Measurements from ENCODE around the gene PACRGL. TPM values are rescaled to one million over a fixed set of nuclear protein-coding genes. Genes with fewer than 3 reads are reported as not detected.

Gene PACRGL
- total and polyA plus RNA-seq, 2 donors (not counting 1 experiment from before 2014, with no cell fraction given): 22.1 to 23.3 TPM

DNA sequence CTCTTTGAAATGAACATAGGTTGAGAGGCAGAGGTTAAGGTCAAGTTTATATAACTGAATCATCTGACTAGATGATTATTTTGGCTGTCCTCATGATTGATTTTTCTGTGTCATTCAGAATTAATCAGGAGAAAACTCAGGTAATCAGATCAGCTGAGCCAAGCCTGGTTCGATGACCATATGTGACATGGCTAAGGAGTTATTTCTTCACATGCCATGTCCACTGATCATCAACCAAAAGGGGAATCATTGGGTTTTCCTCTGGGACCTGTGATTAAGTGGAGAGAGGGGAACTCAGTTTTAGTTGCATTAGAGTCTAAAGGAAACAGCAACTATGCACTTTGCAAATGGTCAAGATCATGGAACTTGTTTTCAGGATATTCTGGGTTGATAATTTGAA, 20.3 kb upstream of the PACRGL start:
- Histone ChIP-seq H3K27ac (ENCODE audit: insufficient read depth, low read length) (no peak overlapping the region), H3K9me3 (ENCODE audit: control insufficient read depth, insufficient read depth, low read depth, low read length) (no peaks in the 10 kb centered on the region), H3K4me1 (ENCODE audit: control insufficient read depth, extremely low read depth, insufficient read depth, low read length) (no peaks in the 10 kb centered on the region), H3K4me3 (replicated peaks in 1 of 4; ENCODE audit: control extremely low read depth in 1 of 4, insufficient read depth in 1 of 4, low read depth in 3 of 4, low read length in 4 of 4) (no peak overlapping the region), H3K9ac (ENCODE audit: insufficient read depth, low read length) (no peak overlapping the region), H3K79me2 (ENCODE audit: control insufficient read depth, insufficient read depth, low read length) (no peaks in the 10 kb centered on the region), H3K27me3 (ENCODE audit: control insufficient read depth, insufficient read depth, low read length) (no peaks in the 10 kb centered on the region), H3K36me3 (ENCODE audit: control insufficient read depth, insufficient read depth, low read length) (no peaks in the 10 kb centered on the region), H3K4me2 (ENCODE audit: extremely low read depth, insufficient read depth, low read length) (no peak overlapping the region), H2AFZ (ENCODE audit: low read length) (no peak overlapping the region), H4K20me1 (ENCODE audit: control insufficient read depth, extremely low read depth, insufficient read depth, low read length) (no peaks in the 10 kb centered on the region)
- DNase-seq (ENCODE audit: low read depth in 2 of 2): no peak
- TF ChIP-seq EZH2 (IDR thresholded peaks at IDR 0.05; ENCODE audit: low read length, missing control alignments): no peak
- TF ChIP-seq, protein P1, sequence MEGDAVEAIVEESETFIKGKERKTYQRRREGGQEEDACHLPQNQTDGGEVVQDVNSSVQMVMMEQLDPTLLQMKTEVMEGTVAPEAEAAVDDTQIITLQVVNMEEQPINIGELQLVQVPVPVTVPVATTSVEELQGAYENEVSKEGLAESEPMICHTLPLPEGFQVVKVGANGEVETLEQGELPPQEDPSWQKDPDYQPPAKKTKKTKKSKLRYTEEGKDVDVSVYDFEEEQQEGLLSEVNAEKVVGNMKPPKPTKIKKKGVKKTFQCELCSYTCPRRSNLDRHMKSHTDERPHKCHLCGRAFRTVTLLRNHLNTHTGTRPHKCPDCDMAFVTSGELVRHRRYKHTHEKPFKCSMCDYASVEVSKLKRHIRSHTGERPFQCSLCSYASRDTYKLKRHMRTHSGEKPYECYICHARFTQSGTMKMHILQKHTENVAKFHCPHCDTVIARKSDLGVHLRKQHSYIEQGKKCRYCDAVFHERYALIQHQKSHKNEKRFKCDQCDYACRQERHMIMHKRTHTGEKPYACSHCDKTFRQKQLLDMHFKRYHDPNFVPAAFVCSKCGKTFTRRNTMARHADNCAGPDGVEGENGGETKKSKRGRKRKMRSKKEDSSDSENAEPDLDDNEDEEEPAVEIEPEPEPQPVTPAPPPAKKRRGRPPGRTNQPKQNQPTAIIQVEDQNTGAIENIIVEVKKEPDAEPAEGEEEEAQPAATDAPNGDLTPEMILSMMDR (conservative IDR thresholded peaks at IDR 0.05 in 1 of 2, IDR thresholded peaks at IDR 0.05 in 1 of 2; ENCODE audit: low read depth in 1 of 2, low read length in 2 of 2): no peak

DNA sequence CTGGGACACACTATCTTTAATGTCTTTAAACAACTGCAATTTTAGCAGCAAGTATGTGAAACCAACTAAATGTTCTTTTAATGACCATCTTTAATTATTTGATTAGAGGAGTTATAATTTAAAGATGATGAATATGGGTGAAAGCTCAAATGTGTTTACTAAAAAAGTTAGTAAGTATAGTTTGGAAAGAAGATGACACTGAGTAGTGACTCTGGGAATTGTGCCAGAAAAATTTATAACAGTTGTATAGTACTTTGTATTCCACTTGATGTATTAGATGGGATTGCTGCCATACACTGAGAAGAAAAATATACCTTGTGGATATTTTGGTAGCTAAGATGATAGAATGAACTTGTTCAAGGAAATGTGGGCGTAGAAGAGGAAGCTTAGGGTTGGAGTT, 19.5 kb upstream of the PACRGL start:
- no peaks in the 10 kb centered on the region for H3K9me3 ChIP-seq (ENCODE audit: control insufficient read depth, insufficient read depth, low read depth, low read length)
- H3K4me3 ChIP-seq (replicated peaks in 1 of 4; ENCODE audit: control extremely low read depth in 1 of 4, insufficient read depth in 1 of 4, low read depth in 3 of 4, low read length in 4 of 4): no peak overlapping the region
- H3K79me2 ChIP-seq (ENCODE audit: control insufficient read depth, insufficient read depth, low read length): no peaks in the 10 kb centered on the region
- no peaks in the 10 kb centered on the region for H3K36me3 ChIP-seq (ENCODE audit: control insufficient read depth, insufficient read depth, low read length)
- peak in 1 of 2 donors; percentile 18 for DNase-seq (ENCODE audit: low read depth in 2 of 2)
- H4K20me1 ChIP-seq (ENCODE audit: control insufficient read depth, extremely low read depth, insufficient read depth, low read length): no peaks in the 10 kb centered on the region
- no peak overlapping the region for H3K27ac ChIP-seq (ENCODE audit: insufficient read depth, low read length)
- TF ChIP-seq EZH2 (IDR thresholded peaks at IDR 0.05; ENCODE audit: low read length, missing control alignments): no peak
- TF ChIP-seq, protein P1 (conservative IDR thresholded peaks at IDR 0.05 in 1 of 2, IDR thresholded peaks at IDR 0.05 in 1 of 2; ENCODE audit: low read depth in 1 of 2, low read length in 2 of 2): no peak
- no peaks in the 10 kb centered on the region for H3K4me1 ChIP-seq (ENCODE audit: control insufficient read depth, extremely low read depth, insufficient read depth, low read length)
- no peak overlapping the region for H3K9ac ChIP-seq (ENCODE audit: insufficient read depth, low read length)
- no peaks in the 10 kb centered on the region for H3K27me3 ChIP-seq (ENCODE audit: control insufficient read depth, insufficient read depth, low read length)
- no peak overlapping the region for H3K4me2 ChIP-seq (ENCODE audit: extremely low read depth, insufficient read depth, low read length)
- no peak overlapping the region for H2AFZ ChIP-seq (ENCODE audit: low read length)

DNA sequence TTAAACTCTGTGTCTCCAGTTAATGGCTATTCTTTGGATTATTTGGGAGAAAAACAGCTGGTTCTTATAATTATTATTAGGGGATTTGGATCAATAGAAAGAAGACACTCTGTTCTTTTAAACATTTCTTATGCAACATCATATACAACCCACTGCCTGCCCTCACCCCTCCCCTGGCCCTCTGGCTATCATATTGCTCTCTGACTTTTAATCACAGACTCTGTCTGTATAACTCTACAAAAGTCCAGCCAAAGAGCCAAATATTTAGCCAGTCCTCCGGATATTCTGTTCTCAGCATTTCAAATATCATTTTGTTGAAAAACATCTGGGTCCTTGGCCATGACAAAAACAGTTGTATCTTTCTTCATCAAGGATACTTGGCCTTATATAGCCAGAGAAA, 19.0 kb upstream of the PACRGL start:
- Histone ChIP-seq H3K9ac (ENCODE audit: insufficient read depth, low read length) (no peak overlapping the region), H3K27ac (ENCODE audit: insufficient read depth, low read length) (no peak overlapping the region), H3K27me3 (ENCODE audit: control insufficient read depth, insufficient read depth, low read length) (no peaks in the 10 kb centered on the region), H3K36me3 (ENCODE audit: control insufficient read depth, insufficient read depth, low read length) (no peaks in the 10 kb centered on the region), H4K20me1 (ENCODE audit: control insufficient read depth, extremely low read depth, insufficient read depth, low read length) (no peaks in the 10 kb centered on the region), H2AFZ (ENCODE audit: low read length) (no peak overlapping the region), H3K4me3 (replicated peaks in 1 of 4; ENCODE audit: control extremely low read depth in 1 of 4, insufficient read depth in 1 of 4, low read depth in 3 of 4, low read length in 4 of 4) (no peak overlapping the region), H3K79me2 (ENCODE audit: control insufficient read depth, insufficient read depth, low read length) (no peaks in the 10 kb centered on the region), H3K9me3 (ENCODE audit: control insufficient read depth, insufficient read depth, low read depth, low read length) (no peaks in the 10 kb centered on the region), H3K4me2 (ENCODE audit: extremely low read depth, insufficient read depth, low read length) (no peak overlapping the region), H3K4me1 (ENCODE audit: control insufficient read depth, extremely low read depth, insufficient read depth, low read length) (no peaks in the 10 kb centered on the region)
- DNase-seq (ENCODE audit: low read depth in 2 of 2): peak in 1 of 2 donors; percentile 39
- TF ChIP-seq EZH2 (IDR thresholded peaks at IDR 0.05; ENCODE audit: low read length, missing control alignments): no peak
